CD4-positive, alpha-beta T cell treated with Interleukin-15 for 4 hours (primary cell): ENCODE data around the gene MVK.

Experiments
- DNase-seq: peaks from one replicate; pipeline ENCODE4 v3.0.0-alpha.2; 2020; ENCODE audit warnings: low spot score

Gene MVK

GRCh38 chr12:109632342-109632741 lies 58.7 kb downstream of the MVK start:
- no peak for DNase-seq

GRCh38 chr12:109635717-109636116 lies 62.1 kb downstream of the MVK start:
- no peak for DNase-seq

- no peak for DNase-seq
Observed at GRCh38 chr12:109637348-109637747, 63.8 kb downstream of the MVK start.

GRCh38 chr12:109637996-109638395 lies 64.4 kb downstream of the MVK start:
- DNase-seq: no peak

- no peak for DNase-seq
Observed at GRCh38 chr12:109638735-109639134, 65.1 kb downstream of the MVK start.

- DNase-seq: no peak
Observed at GRCh38 chr12:109639151-109639872, 65.7 kb downstream of the MVK start.

GRCh38 chr12:109640961-109641360 lies 67.4 kb downstream of the MVK start:
- no peak for DNase-seq

- DNase-seq: no peak
Observed at GRCh38 chr12:109641422-109641821, 67.8 kb downstream of the MVK start.

- DNase-seq: no peak
Observed at GRCh38 chr12:109642506-109643132, 69.0 kb downstream of the MVK start.

GRCh38 chr12:109645194-109645593 lies 71.6 kb downstream of the MVK start:
- no peak for DNase-seq

- no peak for DNase-seq
Observed at GRCh38 chr12:109645708-109646107, 72.1 kb downstream of the MVK start.
